ENCODE results near the gene FEM1A. TPM values are rescaled to one million over a fixed set of nuclear protein-coding genes. Genes with fewer than 3 reads are reported as not detected.
A peak's percentile ranks its signal among the peaks of the same experiment; 100 is the strongest.
"Not testable (repeated sequence)": the region's sequence is repeated elsewhere in the genome, so short reads cannot be mapped to it uniquely, and the experiment has no call there.

Gene FEM1A
- total RNA-seq, 6 experiments from 2014 or later = 4.7 to 11.9 (median 5.6) TPM

- intact Hi-C loops (cut with DNase I) = no loop called here
- 48% methylated on average over 7 of the region's 14 CpGs for WGBS (ENCODE audit: insufficient coverage, low coverage, low lambda C conversion rate, missing lambda C conversion rate)
- ATAC-seq (no peak), DNase-seq (no peak)
- Histone ChIP-seq H3K4me1 (no peaks in the 10 kb centered on the region), H3K36me3 (no peaks in the 10 kb centered on the region), H3K27ac (no peak overlapping the region), H3K4me3 (no peak overlapping the region), H3K27me3 (no peaks in the 10 kb centered on the region), H3K9me3 (no peaks in the 10 kb centered on the region)
- TF ChIP-seq POLR2A (IDR thresholded peaks at IDR 0.05) (no peak), CTCF (IDR thresholded peaks at IDR 0.05) (no peak)
Measured at GRCh38 chr19:4776436-4777211, 14.9 kb upstream of the FEM1A start.

DNA sequence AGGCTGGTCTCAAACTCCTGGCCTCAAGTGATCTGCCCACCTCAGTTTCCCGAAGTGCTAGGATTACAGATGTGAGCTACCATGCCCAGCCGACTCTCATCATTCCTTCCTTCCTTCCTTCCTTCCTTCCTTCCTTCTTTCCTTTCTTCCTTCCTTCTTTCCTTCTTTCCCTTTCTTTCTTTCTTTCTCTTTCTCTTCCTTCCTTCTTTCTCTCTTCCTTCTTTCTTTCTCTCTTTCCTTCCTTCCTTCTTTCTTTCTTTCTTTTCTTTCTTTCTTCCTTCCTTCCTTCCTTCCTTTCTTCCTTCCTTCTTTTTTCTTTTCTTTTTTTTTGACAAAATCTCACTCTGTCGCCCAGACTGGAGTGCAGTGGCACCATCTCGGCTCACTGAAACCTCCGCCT lies 13.4 kb upstream of the FEM1A start:
- H3K27me3 ChIP-seq; H3K4me3 ChIP-seq; H3K36me3 ChIP-seq; DNase-seq; H3K9me3 ChIP-seq; H3K4me1 ChIP-seq; H3K27ac ChIP-seq; intact Hi-C loops (cut with DNase I); ATAC-seq: not testable (repeated sequence)
- WGBS (ENCODE audit: insufficient coverage, low coverage, low lambda C conversion rate, missing lambda C conversion rate) = 57% methylated on average over 5 of the region's 5 CpGs

DNA sequence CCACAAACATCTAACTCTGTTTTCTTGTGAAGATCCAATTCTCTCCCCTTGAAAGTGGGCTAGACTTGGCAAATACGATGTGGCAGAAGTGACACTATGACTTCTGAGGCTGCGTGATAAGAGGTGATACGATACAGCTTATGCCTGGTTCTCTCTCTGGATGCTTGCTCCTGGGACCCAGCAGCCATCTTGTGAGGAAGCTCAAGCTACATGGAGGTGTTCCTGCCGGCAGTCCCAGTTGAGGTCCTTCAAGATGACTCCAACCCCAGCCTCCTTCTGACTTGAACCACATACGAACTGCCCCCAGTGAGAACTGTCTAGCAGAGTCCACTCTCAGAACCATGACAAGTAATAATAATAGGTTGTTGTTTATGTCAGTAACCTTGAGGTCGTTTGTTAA lies 10.7 kb upstream of the FEM1A start:
- Histone ChIP-seq H3K4me3 (no peak overlapping the region), H3K27ac (no peak overlapping the region), H3K36me3 (no peaks in the 10 kb centered on the region), H3K4me1 (no peaks in the 10 kb centered on the region), H3K9me3 (no peaks in the 10 kb centered on the region), H3K27me3 (no peaks in the 10 kb centered on the region)
- intact Hi-C loops (cut with DNase I) = loop anchor here in 1 of 2 donors (5.0 kb wide), 1 partner anchor 44 kb away; no protein-coding TSS in a partner anchor
- DNase-seq = no peak
- 61% methylated on average over 4 of the region's 6 CpGs for WGBS (ENCODE audit: insufficient coverage, low coverage, low lambda C conversion rate, missing lambda C conversion rate)
- no peak for ATAC-seq
- TF ChIP-seq POLR2A (IDR thresholded peaks at IDR 0.05) = no peak

GRCh38 chr19:4781801-4782200 lies 9.7 kb upstream of the FEM1A start:
- no peak for ATAC-seq
- intact Hi-C loops (cut with DNase I) = loop anchor here in 1 of 2 donors (5.0 kb wide), 1 partner anchor 44 kb away; no protein-coding TSS in a partner anchor
- H3K9me3 ChIP-seq = no peaks in the 10 kb centered on the region

DNA sequence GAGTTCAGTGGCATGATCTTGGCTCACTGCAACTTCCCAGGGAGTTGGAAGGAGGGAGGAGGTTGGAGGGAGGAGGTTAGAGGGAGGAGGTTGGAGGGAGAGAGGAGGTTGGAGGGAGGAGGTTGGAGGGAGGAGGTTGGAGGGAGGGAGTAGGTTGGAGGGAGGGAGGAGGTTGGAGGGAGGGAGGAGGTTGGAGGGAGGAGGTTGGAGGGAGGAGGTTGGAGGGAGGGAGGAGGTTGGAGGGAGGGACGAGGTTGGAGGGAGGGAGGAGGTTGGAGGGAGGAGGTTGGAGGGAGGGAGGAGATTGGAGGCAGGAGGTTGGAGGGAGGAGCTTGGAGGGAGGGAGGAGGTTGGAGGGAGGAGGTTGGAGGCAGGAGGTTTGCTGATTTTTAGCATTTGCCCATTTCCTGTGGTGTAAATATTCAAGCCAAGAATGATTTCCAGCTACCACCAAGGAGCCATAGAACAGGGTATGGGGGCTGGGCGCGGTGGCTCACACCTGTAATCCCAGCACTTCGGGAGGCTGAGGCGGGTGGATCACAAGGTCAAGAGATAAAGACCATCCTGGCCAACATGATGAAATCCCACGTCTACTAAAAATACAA lies 5.0 kb upstream of the FEM1A start:
- not testable (repeated sequence) for H3K4me3 ChIP-seq, DNase-seq, H3K27ac ChIP-seq, H3K9me3 ChIP-seq, ATAC-seq, H3K27me3 ChIP-seq, H3K4me1 ChIP-seq, H3K36me3 ChIP-seq
- WGBS (ENCODE audit: insufficient coverage, low coverage, low lambda C conversion rate, missing lambda C conversion rate) = 67% methylated on average over 6 of the region's 6 CpGs
- intact Hi-C loops (cut with DNase I) = loop anchor here in 1 of 2 donors (5.0 kb wide), 1 partner anchor 49 kb away; no protein-coding TSS in a partner anchor

More at GRCh38 chr19:4781801-4782200, 9.7 kb upstream of the FEM1A start:
- 65% methylated on average over 3 of the region's 3 CpGs for whole genome bisulfite sequencing (ENCODE audit: insufficient coverage, low coverage, low lambda C conversion rate, missing lambda C conversion rate)
- H3K36me3 ChIP-seq = no peaks in the 10 kb centered on the region
- no peak overlapping the region for H3K4me3 ChIP-seq
- H3K27me3 ChIP-seq = no peaks in the 10 kb centered on the region
- TF ChIP-seq POLR2A (IDR thresholded peaks at IDR 0.05) (no peak), CTCF (IDR thresholded peaks at IDR 0.05) (no peak)
- DNase-seq = no peak
- no peaks in the 10 kb centered on the region for H3K4me1 ChIP-seq
- no peak overlapping the region for H3K27ac ChIP-seq

DNA sequence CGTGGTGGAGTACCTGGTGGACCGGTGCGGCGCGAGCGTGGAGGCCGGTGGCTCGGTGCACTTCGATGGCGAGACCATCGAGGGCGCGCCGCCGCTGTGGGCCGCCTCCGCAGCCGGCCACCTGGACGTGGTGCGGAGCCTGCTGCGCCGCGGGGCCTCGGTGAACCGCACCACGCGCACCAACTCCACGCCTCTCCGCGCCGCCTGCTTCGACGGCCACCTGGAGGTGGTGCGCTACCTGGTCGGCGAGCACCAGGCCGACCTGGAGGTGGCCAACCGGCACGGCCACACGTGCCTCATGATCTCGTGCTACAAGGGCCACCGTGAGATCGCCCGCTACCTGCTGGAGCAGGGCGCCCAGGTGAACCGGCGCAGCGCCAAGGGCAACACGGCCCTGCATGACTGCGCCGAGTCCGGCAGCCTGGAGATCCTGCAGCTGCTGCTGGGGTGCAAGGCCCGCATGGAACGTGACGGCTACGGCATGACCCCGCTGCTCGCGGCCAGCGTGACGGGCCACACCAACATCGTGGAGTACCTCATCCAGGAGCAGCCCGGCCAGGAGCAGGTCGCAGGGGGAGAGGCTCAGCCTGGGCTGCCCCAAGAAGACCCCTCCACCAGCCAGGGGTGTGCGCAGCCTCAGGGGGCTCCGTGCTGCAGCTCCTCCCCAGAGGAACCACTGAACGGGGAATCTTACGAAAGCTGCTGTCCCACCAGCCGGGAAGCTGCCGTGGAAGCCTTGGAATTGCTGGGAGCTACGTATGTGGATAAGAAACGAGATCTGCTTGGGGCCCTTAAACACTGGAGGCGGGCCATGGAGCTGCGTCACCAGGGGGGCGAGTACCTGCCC lies 708 bp downstream of the FEM1A start:
- ATAC-seq; H3K9me3 ChIP-seq; H3K27me3 ChIP-seq; intact Hi-C loops (cut with DNase I): not testable (repeated sequence)
- Histone ChIP-seq H3K27ac (peak overlapping the region; percentile 56 to 83 (median 81)), H3K4me1 (peaks cover 0 to 24% (median 11%) of the 10 kb centered on the region in 4 donors), H3K4me3 (peak overlapping the region; percentile 75 to 94 (median 80)), H3K36me3 (peaks cover 0 to 15% (median 6%) of the 10 kb centered on the region in 4 donors)
- 23% methylated on average over 3 of the region's 75 CpGs for WGBS (ENCODE audit: insufficient coverage, low coverage, low lambda C conversion rate, missing lambda C conversion rate)
- peak; percentile 38 to 66 (median 58) for DNase-seq

- intact Hi-C loops (cut with DNase I); ATAC-seq; H3K27me3 ChIP-seq; H3K27ac ChIP-seq; H3K9me3 ChIP-seq: not testable (repeated sequence)
- 91% methylated on average over 6 of the region's 24 CpGs for WGBS (ENCODE audit: insufficient coverage, low coverage, low lambda C conversion rate, missing lambda C conversion rate)
- peak in 1 of 3 donors; percentile 49 for DNase-seq
- Histone ChIP-seq H3K36me3 (peaks cover 0 to 15% (median 6%) of the 10 kb centered on the region in 4 donors), H3K4me1 (peaks cover 0 to 24% (median 11%) of the 10 kb centered on the region in 4 donors), H3K4me3 (peak overlapping the region; percentile 75 to 94 (median 80))
Measured at GRCh38 chr19:4792866-4793195, 1.3 kb downstream of the FEM1A start.

DNA sequence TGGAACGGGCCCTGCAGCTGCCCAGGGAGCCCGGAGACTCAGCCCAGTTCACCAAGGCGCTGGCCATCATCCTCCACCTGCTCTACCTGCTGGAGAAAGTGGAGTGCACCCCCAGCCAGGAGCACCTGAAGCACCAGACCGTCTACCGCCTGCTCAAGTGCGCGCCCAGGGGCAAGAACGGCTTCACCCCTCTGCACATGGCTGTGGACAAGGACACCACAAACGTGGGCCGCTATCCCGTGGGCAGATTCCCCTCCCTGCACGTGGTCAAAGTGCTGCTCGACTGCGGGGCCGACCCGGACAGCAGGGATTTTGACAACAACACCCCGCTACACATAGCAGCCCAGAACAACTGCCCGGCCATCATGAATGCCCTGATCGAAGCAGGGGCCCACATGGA lies 1.7 kb downstream of the FEM1A start:
- H3K27ac ChIP-seq; intact Hi-C loops (cut with DNase I); H3K27me3 ChIP-seq; ATAC-seq; H3K9me3 ChIP-seq; H3K4me3 ChIP-seq: not testable (repeated sequence)
- WGBS (ENCODE audit: insufficient coverage, low coverage, low lambda C conversion rate, missing lambda C conversion rate) = 79% methylated on average over 9 of the region's 19 CpGs
- Histone ChIP-seq H3K36me3 (peaks cover 0 to 15% (median 6%) of the 10 kb centered on the region in 4 donors), H3K4me1 (peaks cover 0 to 24% (median 11%) of the 10 kb centered on the region in 4 donors)
- DNase-seq = peak in 1 of 3 donors; percentile 48

Measured in right lobe of liver (tissue), 6 donors.